ENCODE data around the gene MCF2L. TPM values are rescaled to one million over a fixed set of nuclear protein-coding genes. Genes with fewer than 3 reads are reported as not detected.

Gene MCF2L
- total RNA-seq, 1 donor from 2014 or later: 5.6 TPM

- Mint-ChIP-seq H3K27ac (ENCODE audit: unreplicated experiment) (no peak overlapping the region), H3K4me3 (ENCODE audit: unreplicated experiment) (no peak overlapping the region), H3K27me3 (ENCODE audit: unreplicated experiment) (peaks cover 23% of the 10 kb centered on the region), H3K4me1 (ENCODE audit: unreplicated experiment) (no peaks in the 10 kb centered on the region), H3K36me3 (ENCODE audit: unreplicated experiment) (no peaks in the 10 kb centered on the region), H3K9me3 (ENCODE audit: unreplicated experiment) (no peaks in the 10 kb centered on the region)
- no peak for DNase-seq (ENCODE audit: extremely low spot score, unreplicated experiment)
- no peak for TF ChIP-seq CTCF (IDR thresholded peaks at IDR 0.05)
Measured at GRCh38 chr13:113047587-113047986, 78.6 kb downstream of the MCF2L start.

- no peaks in the 10 kb centered on the region for H3K4me1 Mint-ChIP-seq (ENCODE audit: unreplicated experiment)
- H3K27me3 Mint-ChIP-seq (ENCODE audit: unreplicated experiment): peaks cover 20% of the 10 kb centered on the region
- H3K27ac Mint-ChIP-seq (ENCODE audit: unreplicated experiment): no peak overlapping the region
- no peaks in the 10 kb centered on the region for H3K36me3 Mint-ChIP-seq (ENCODE audit: unreplicated experiment)
- TF ChIP-seq CTCF (IDR thresholded peaks at IDR 0.05): no peak
- no peak overlapping the region for H3K4me3 Mint-ChIP-seq (ENCODE audit: unreplicated experiment)
- no peak for DNase-seq (ENCODE audit: extremely low spot score, unreplicated experiment)
- no peaks in the 10 kb centered on the region for H3K9me3 Mint-ChIP-seq (ENCODE audit: unreplicated experiment)
Measured at GRCh38 chr13:113048766-113049165, 79.8 kb downstream of the MCF2L start.

- H3K4me3 Mint-ChIP-seq (ENCODE audit: unreplicated experiment): no peak overlapping the region
- H3K9me3 Mint-ChIP-seq (ENCODE audit: unreplicated experiment): no peaks in the 10 kb centered on the region
- no peaks in the 10 kb centered on the region for H3K4me1 Mint-ChIP-seq (ENCODE audit: unreplicated experiment)
- no peak for DNase-seq (ENCODE audit: extremely low spot score, unreplicated experiment)
- no peak for TF ChIP-seq CTCF (IDR thresholded peaks at IDR 0.05)
- H3K27me3 Mint-ChIP-seq (ENCODE audit: unreplicated experiment): peaks cover 20% of the 10 kb centered on the region
- no peak overlapping the region for H3K27ac Mint-ChIP-seq (ENCODE audit: unreplicated experiment)
- no peaks in the 10 kb centered on the region for H3K36me3 Mint-ChIP-seq (ENCODE audit: unreplicated experiment)
Measured at GRCh38 chr13:113049521-113049941, 80.5 kb downstream of the MCF2L start.

- H3K4me1 Mint-ChIP-seq (ENCODE audit: unreplicated experiment): no peaks in the 10 kb centered on the region
- TF ChIP-seq CTCF (IDR thresholded peaks at IDR 0.05): no peak
- H3K27me3 Mint-ChIP-seq (ENCODE audit: unreplicated experiment): peaks cover 24% of the 10 kb centered on the region
- no peaks in the 10 kb centered on the region for H3K36me3 Mint-ChIP-seq (ENCODE audit: unreplicated experiment)
- DNase-seq (ENCODE audit: extremely low spot score, unreplicated experiment): no peak
- H3K4me3 Mint-ChIP-seq (ENCODE audit: unreplicated experiment): no peak overlapping the region
- no peaks in the 10 kb centered on the region for H3K9me3 Mint-ChIP-seq (ENCODE audit: unreplicated experiment)
- H3K27ac Mint-ChIP-seq (ENCODE audit: unreplicated experiment): no peak overlapping the region
Measured at GRCh38 chr13:113049981-113050380, 81.0 kb downstream of the MCF2L start.

- Mint-ChIP-seq H3K36me3 (ENCODE audit: unreplicated experiment) (no peaks in the 10 kb centered on the region), H3K27ac (ENCODE audit: unreplicated experiment) (no peak overlapping the region), H3K9me3 (ENCODE audit: unreplicated experiment) (no peaks in the 10 kb centered on the region), H3K4me3 (ENCODE audit: unreplicated experiment) (no peak overlapping the region), H3K27me3 (ENCODE audit: unreplicated experiment) (peaks cover 22% of the 10 kb centered on the region), H3K4me1 (ENCODE audit: unreplicated experiment) (peaks cover 3% of the 10 kb centered on the region)
- no peak for TF ChIP-seq CTCF (IDR thresholded peaks at IDR 0.05)
- no peak for DNase-seq (ENCODE audit: extremely low spot score, unreplicated experiment)
Measured at GRCh38 chr13:113050734-113051431, 81.9 kb downstream of the MCF2L start.

All from osteocyte (in vitro differentiated cells).